HEK293 (cell line): ENCODE data around the gene NR4A3.
A peak's percentile ranks its signal among the peaks of the same experiment; 100 is the strongest.

Experiments
- CTCF ChIA-PET: fragments of 350-600 bp; formaldehyde crosslinking; extraction: SDS; loops from one replicate; lab custom pipeline; 2021; ENCODE audit warnings: antibody characterized with exemption; lab: Yijun Ruan, JAX
- POLR2A ChIA-PET: fragments of 300-600 bp; formaldehyde crosslinking; extraction: SDS; loops from one replicate; lab custom pipeline; 2020; ENCODE audit warnings: antibody characterized with exemption, inconsistent platforms; lab: Yijun Ruan, JAX
- H3K27ac ChIP-seq: fragments of 200-500 bp; sonication (Bioruptor generic); 2 replicates; pipeline ENCODE4 v1.5.1; 2014; ENCODE audit warnings: low read depth, low read length, control low read depth, inconsistent platforms; ENCODE audit errors: extremely low read depth
- H3K36me3 ChIP-seq, 2 experiments: fragments of 200-500 bp in 1 of 2; sonication (Bioruptor generic) in 1 of 2; 1 replicate in 1 of 2; 2 replicates in 1 of 2; pipeline ENCODE4 v1.5.1; 2014 to 2017; ENCODE audit warnings: inconsistent platforms in 2 of 2, low read length in 2 of 2; ENCODE audit not compliant: control insufficient read depth in 2 of 2, insufficient read depth in 1 of 2
- H3K4me1 ChIP-seq: fragments of 200-500 bp; sonication (Bioruptor generic); 2 replicates; pipeline ENCODE4 v1.5.1; 2014; ENCODE audit warnings: mild to moderate bottlenecking, low read length, inconsistent platforms; ENCODE audit not compliant: control insufficient read depth, insufficient read depth
- H3K4me3 ChIP-seq: 2 replicates; pipeline ENCODE4 v1.5.1; 2011; ENCODE audit warnings: low read depth, mild to moderate bottlenecking, control low read depth, low read length, moderate library complexity
- H3K9me3 ChIP-seq: fragments of 200-500 bp; sonication (Bioruptor generic); 2 replicates; pipeline ENCODE4 v1.5.1; 2014; ENCODE audit warnings: low read depth, low read length, inconsistent platforms; ENCODE audit not compliant: control insufficient read depth, insufficient read depth
- CTCF ChIP-seq: fragments of 450-650 bp; formaldehyde crosslinking; IDR thresholded peaks from 2 replicates; pipeline ENCODE4 v1.5.1; 2016; ENCODE audit warnings: missing biosample characterization, missing genetic modification characterization
- ELK4 ChIP-seq: IDR thresholded peaks from 2 replicates; pipeline ENCODE4 v1.6.1; 2011; ENCODE audit warnings: mild to moderate bottlenecking, low read depth, low read length, borderline replicate concordance
- FEZF1 ChIP-seq: fragments of 450-650 bp; formaldehyde crosslinking; IDR thresholded peaks from 2 replicates; pipeline ENCODE4 v1.5.1; 2016; ENCODE audit warnings: missing biosample characterization, missing genetic modification characterization
- IKZF3 ChIP-seq: fragments of 450-650 bp; IDR thresholded peaks from 2 replicates; pipeline ENCODE4 v1.5.0; 2018; ENCODE audit warnings: missing biosample characterization, mild to moderate bottlenecking, missing genetic modification characterization, moderate library complexity
- OVOL3 ChIP-seq: fragments of 450-650 bp; formaldehyde crosslinking; IDR thresholded peaks from 2 replicates; pipeline ENCODE4 v1.5.1; 2016; ENCODE audit warnings: missing biosample characterization, missing genetic modification characterization
- PRDM4 ChIP-seq: fragments of 450-650 bp; formaldehyde crosslinking; IDR thresholded peaks from 2 replicates; pipeline ENCODE4 v1.5.1; 2017; ENCODE audit warnings: missing biosample characterization, missing genetic modification characterization
- RBAK ChIP-seq: fragments of 450-650 bp; formaldehyde crosslinking; IDR thresholded peaks from 2 replicates; pipeline ENCODE4 v1.5.1; 2016; ENCODE audit warnings: missing biosample characterization, missing genetic modification characterization
- SP3 ChIP-seq: fragments of 450-650 bp; formaldehyde crosslinking; IDR thresholded peaks from 2 replicates; pipeline ENCODE4 v1.5.1; 2016; ENCODE audit warnings: missing biosample characterization, missing genetic modification characterization
- ZBTB48 ChIP-seq: fragments of 450-650 bp; formaldehyde crosslinking; IDR thresholded peaks from 2 replicates; pipeline ENCODE4 v1.5.1; 2016; ENCODE audit warnings: missing biosample characterization, missing genetic modification characterization
- ZBTB6 ChIP-seq: fragments of 450-650 bp; formaldehyde crosslinking; IDR thresholded peaks from 2 replicates; pipeline ENCODE4 v1.5.1; 2017; ENCODE audit warnings: missing biosample characterization, missing genetic modification characterization
- ZBTB8A ChIP-seq: fragments of 450-650 bp; formaldehyde crosslinking; IDR thresholded peaks from 2 replicates; pipeline ENCODE4 v1.5.1; 2016; ENCODE audit warnings: missing biosample characterization, missing genetic modification characterization
- ZFP69B ChIP-seq: fragments of 450-650 bp; formaldehyde crosslinking; IDR thresholded peaks from 2 replicates; pipeline ENCODE4 v1.5.1; 2016; ENCODE audit warnings: missing biosample characterization, missing genetic modification characterization
- ZNF157 ChIP-seq: fragments of 450-650 bp; formaldehyde crosslinking; IDR thresholded peaks from 2 replicates; pipeline ENCODE4 v1.5.1; 2016; ENCODE audit warnings: missing biosample characterization, missing genetic modification characterization
- ZNF221 ChIP-seq: fragments of 450-650 bp; formaldehyde crosslinking; IDR thresholded peaks from 2 replicates; pipeline ENCODE4 v1.5.1; 2017; ENCODE audit warnings: missing biosample characterization, missing genetic modification characterization, borderline replicate concordance
- ZNF239 ChIP-seq: fragments of 450-650 bp; formaldehyde crosslinking; IDR thresholded peaks from 2 replicates; pipeline ENCODE4 v1.5.1; 2016; ENCODE audit warnings: missing biosample characterization, missing genetic modification characterization
- ZNF280C ChIP-seq: fragments of 450-650 bp; formaldehyde crosslinking; IDR thresholded peaks from 2 replicates; pipeline ENCODE4 v1.5.1; 2016; ENCODE audit warnings: missing biosample characterization, missing genetic modification characterization
- ZNF302 ChIP-seq: fragments of 450-650 bp; formaldehyde crosslinking; IDR thresholded peaks from 2 replicates; pipeline ENCODE4 v1.5.1; 2016; ENCODE audit warnings: missing biosample characterization, missing genetic modification characterization, low read depth
- ZNF398 ChIP-seq: fragments of 450-650 bp; formaldehyde crosslinking; IDR thresholded peaks from 2 replicates; pipeline ENCODE4 v1.5.1; 2017; ENCODE audit warnings: missing biosample characterization, missing genetic modification characterization
- ZNF544 ChIP-seq: fragments of 450-650 bp; formaldehyde crosslinking; IDR thresholded peaks from 2 replicates; pipeline ENCODE4 v1.5.0; 2017; ENCODE audit warnings: missing biosample characterization, missing genetic modification characterization
- ZNF561 ChIP-seq: fragments of 450-650 bp; IDR thresholded peaks from 2 replicates; pipeline ENCODE4 v1.5.1; 2018; ENCODE audit warnings: missing biosample characterization, missing genetic modification characterization, borderline replicate concordance
- ZNF596 ChIP-seq: fragments of 450-650 bp; IDR thresholded peaks from 2 replicates; pipeline ENCODE4 v1.5.0; 2018; ENCODE audit warnings: missing biosample characterization, mild to moderate bottlenecking, missing genetic modification characterization, moderate library complexity
- ZNF600 ChIP-seq: fragments of 450-650 bp; formaldehyde crosslinking; IDR thresholded peaks from 2 replicates; pipeline ENCODE4 v1.5.1; 2016; ENCODE audit warnings: missing biosample characterization, missing genetic modification characterization
- ZNF623 ChIP-seq: fragments of 450-650 bp; formaldehyde crosslinking; IDR thresholded peaks from 2 replicates; pipeline ENCODE4 v1.5.1; 2016; ENCODE audit warnings: missing biosample characterization, missing genetic modification characterization
- ZSCAN23 ChIP-seq: fragments of 450-650 bp; formaldehyde crosslinking; IDR thresholded peaks from 2 replicates; pipeline ENCODE4 v1.5.1; 2016; ENCODE audit warnings: missing biosample characterization, missing genetic modification characterization

Gene NR4A3

GRCh38 chr9:99819123-99819855 is 2.4 kb upstream of the NR4A3 start (continued):
- no peak for TF ChIP-seq ZNF157 (tag by site-specific recombination)
- no peak for TF ChIP-seq ZNF623
- TF ChIP-seq ZNF221 = no peak
- TF ChIP-seq ZNF596 (tag by site-specific recombination) = 0 out of 2 replicates have a peak, but pooled peaks have one; percentile 11
- TF ChIP-seq OVOL3 (tag by site-specific recombination) = no peak
- 0 out of 2 replicates have a peak, but pooled peaks have one; percentile 23 for TF ChIP-seq ZNF561 (tag by site-specific recombination)
- TF ChIP-seq ZBTB48 = peak; percentile 72
- no peak; the same call in 1 of the 2 replicates for TF ChIP-seq FEZF1
- TF ChIP-seq ZNF239 (tag by site-specific recombination) = no peak
- peak; percentile 30; the same call in 1 of the 2 replicates for TF ChIP-seq ZFP69B (tag by site-specific recombination)
- TF ChIP-seq PRDM4 (tag by site-specific recombination) = peak; percentile 40; the same call in 1 of the 2 replicates
- TF ChIP-seq ZSCAN23 = no peak
- no peak for TF ChIP-seq ZNF302 (tag by site-specific recombination)
- TF ChIP-seq RBAK = no peak
- TF ChIP-seq ZNF544 (tag by site-specific recombination) = no peak

GRCh38 chr9:99819856-99820684 is 1.6 kb upstream of the NR4A3 start:
- H3K4me3 ChIP-seq = peak overlapping the region; percentile 85
- no peaks in the 10 kb centered on the region for H3K36me3 ChIP-seq
- H3K27ac ChIP-seq = peak overlapping the region; percentile 85
- H3K4me1 ChIP-seq = peaks cover 3% of the 10 kb centered on the region; the same call in 1 of the 2 replicates
- H3K9me3 ChIP-seq = no peaks in the 10 kb centered on the region
- ChIA-PET CTCF (interaction anchor here (1.0 to 1.6 kb wide), 4 partner anchors 9 to 509 kb away, joined by 3 to 7 read pairs (median 4); no protein-coding TSS in a partner anchor), POLR2A (interaction anchor here (1.2 to 1.8 kb wide), 3 partner anchors 86 to 598 kb away, joined by 6 to 9 read pairs (median 9); partner anchors contain the start of genes ALG2, SEC61B and STX17)
- TF ChIP-seq ZNF280C (tag by site-specific recombination) = no peak
- TF ChIP-seq ZNF398 (tag by site-specific recombination) = peak; percentile 10; the same call in 1 of the 2 replicates
- TF ChIP-seq ZNF600 (tag by site-specific recombination) = peak; percentile 28; the same call in 1 of the 2 replicates
- peak; percentile 33; the same call in 1 of the 2 replicates for TF ChIP-seq IKZF3
- TF ChIP-seq SP3 (tag by site-specific recombination) = peak; percentile 13; the same call in 1 of the 2 replicates
- 0 out of 2 replicates have a peak, but pooled peaks have one; percentile 91 for TF ChIP-seq ELK4
- TF ChIP-seq ZBTB6 = peak; percentile 91
- peak; percentile 42; the same call in 1 of the 2 replicates for TF ChIP-seq CTCF
- TF ChIP-seq ZBTB8A (tag by site-specific recombination) = peak; percentile 16
- TF ChIP-seq RBAK = no peak
